ENCODE measurements around the gene TOGARAM1. TPM values are rescaled to one million over a fixed set of nuclear protein-coding genes. Genes with fewer than 3 reads are reported as not detected.

TOGARAM1 gene, protein sequence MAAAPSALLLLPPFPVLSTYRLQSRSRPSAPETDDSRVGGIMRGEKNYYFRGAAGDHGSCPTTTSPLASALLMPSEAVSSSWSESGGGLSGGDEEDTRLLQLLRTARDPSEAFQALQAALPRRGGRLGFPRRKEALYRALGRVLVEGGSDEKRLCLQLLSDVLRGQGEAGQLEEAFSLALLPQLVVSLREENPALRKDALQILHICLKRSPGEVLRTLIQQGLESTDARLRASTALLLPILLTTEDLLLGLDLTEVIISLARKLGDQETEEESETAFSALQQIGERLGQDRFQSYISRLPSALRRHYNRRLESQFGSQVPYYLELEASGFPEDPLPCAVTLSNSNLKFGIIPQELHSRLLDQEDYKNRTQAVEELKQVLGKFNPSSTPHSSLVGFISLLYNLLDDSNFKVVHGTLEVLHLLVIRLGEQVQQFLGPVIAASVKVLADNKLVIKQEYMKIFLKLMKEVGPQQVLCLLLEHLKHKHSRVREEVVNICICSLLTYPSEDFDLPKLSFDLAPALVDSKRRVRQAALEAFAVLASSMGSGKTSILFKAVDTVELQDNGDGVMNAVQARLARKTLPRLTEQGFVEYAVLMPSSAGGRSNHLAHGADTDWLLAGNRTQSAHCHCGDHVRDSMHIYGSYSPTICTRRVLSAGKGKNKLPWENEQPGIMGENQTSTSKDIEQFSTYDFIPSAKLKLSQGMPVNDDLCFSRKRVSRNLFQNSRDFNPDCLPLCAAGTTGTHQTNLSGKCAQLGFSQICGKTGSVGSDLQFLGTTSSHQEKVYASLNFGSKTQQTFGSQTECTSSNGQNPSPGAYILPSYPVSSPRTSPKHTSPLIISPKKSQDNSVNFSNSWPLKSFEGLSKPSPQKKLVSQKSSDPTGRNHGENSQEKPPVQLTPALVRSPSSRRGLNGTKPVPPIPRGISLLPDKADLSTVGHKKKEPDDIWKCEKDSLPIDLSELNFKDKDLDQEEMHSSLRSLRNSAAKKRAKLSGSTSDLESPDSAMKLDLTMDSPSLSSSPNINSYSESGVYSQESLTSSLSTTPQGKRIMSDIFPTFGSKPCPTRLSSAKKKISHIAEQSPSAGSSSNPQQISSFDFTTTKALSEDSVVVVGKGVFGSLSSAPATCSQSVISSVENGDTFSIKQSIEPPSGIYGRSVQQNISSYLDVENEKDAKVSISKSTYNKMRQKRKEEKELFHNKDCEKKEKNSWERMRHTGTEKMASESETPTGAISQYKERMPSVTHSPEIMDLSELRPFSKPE (N-terminal part only)
- total RNA-seq (13.3 and 13.8 TPM in 2 replicates), polyA plus RNA-seq (3.2 and 4.2 TPM in 2 replicates), polyA minus RNA-seq (19.7 and 26.3 TPM in 2 replicates), Bru-seq, nascent RNA (percentile 75 among the genes with signal in this experiment), BruChase-seq, experiment 1, labeled RNA remaining after a 6-hour chase (percentile 61 among the genes with signal in this experiment), BruChase-seq, experiment 2, labeled RNA remaining after a 2-hour chase (percentile 71 among the genes with signal in this experiment)
- polyA plus RNA-seq (2011; cell fraction: cytosol; rRNA removed): 4.6 and 5.0 TPM in 2 replicates
- polyA plus RNA-seq (2011; cell fraction: nucleus; rRNA removed): 13.1 and 16.1 TPM in 2 replicates
- polyA plus RNA-seq (2012): 6.4 and 9.2 TPM in 2 replicates
- 7.0 TPM for polyA minus RNA-seq (2011; cell fraction: cytosol; rRNA and poly(A)+ RNA removed)
- 37.8 and 54.0 TPM in 2 replicates for polyA minus RNA-seq (2011; cell fraction: nucleus; rRNA and poly(A)+ RNA removed)
- long read RNA-seq, full-length matches to known transcripts: 7 of 18 reads
- long read RNA-seq, partial matches to known transcripts: 1 of 18 reads
- long read RNA-seq, other reads (novel, unspliced or antisense): 10 of 18 reads

DNA sequence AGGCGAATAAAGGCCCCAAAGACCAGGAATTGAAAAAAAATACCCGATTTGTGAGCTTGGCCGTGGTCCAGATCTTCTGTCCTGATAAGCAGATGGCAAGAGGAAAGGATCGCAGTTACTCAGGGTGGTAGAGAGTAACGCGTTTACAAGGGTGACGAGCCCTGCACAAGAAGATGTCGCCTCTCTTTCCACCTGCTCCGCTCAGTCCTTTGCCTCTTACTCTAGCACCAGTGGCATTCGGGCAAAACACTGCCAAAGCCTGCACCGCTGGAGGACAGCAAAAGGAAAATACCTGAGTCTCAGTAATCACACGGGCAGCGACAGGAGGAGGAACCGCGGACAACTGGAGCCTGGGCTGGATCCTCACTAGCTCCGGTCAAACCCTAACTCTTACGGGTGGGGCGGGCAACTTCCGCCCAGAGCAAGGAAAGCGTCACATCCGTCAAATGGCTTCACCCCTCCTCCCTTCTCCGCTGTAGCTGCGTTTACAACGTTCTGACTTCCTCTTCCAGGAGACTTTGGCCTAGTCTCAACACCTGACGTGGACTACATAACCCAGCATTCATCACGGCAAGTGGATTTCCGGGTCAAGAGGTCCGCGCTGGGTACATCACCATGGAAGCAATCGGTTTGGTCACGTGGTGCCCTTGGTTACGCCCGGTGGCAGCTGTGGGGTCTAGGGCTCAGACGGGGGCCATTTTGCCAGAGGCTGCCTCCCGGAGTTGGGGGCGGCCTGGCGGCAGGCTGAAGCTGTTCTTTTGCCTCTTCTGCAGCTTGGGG lies at the start of gene TOGARAM1, which contains the start of gene KLHL28:
Gene TOGARAM1 (plus strand): TSS at position 637 of the 780 bp plus-strand sequence. CDS start 232 bp downstream, outside the sequence.
Gene KLHL28 (minus strand): TSS at position 394 of the 780 bp plus-strand sequence. CDS start 16,019 bp downstream, outside the sequence.
- intact Hi-C loops (cut with micrococcal nuclease): loop anchor here (1.0 to 5.0 kb wide), 5 partner anchors 49 to 292 kb away; partner anchors contain the start of genes FKBP3, MIS18BP1 and PRPF39
- H3K9ac ChIP-seq (replicated peaks; ENCODE audit: extremely low read depth, insufficient read depth, low read length): peak within 1 kb of the TSS; percentile 84
- POLR2A ChIA-PET: interaction anchor here (0.7 to 1.1 kb wide), 4 partner anchors 64 to 292 kb away, joined by 3 to 7 read pairs (median 3); partner anchors contain the start of gene MIS18BP1
- peak within 1 kb of the TSS; percentile 91 for H2AFZ ChIP-seq (ENCODE audit: low read depth, low read length)
- dilution Hi-C loops (cut with MboI; ENCODE audit: extremely low pct_ligation_motif_present, low sequenced_read_pairs): no loop called here
- H3K4me2 ChIP-seq (ENCODE audit: insufficient read depth, low read length): peak within 1 kb of the TSS; percentile 99
- no peaks in the 10 kb centered on the region for H3K27me3 ChIP-seq (ENCODE audit: control insufficient read depth in 2 of 2, insufficient read depth in 2 of 2, low read length in 2 of 2)
- peaks cover 3% of the 10 kb centered on the region for H4K20me1 ChIP-seq (replicated peaks; ENCODE audit: control insufficient read depth, extremely low read depth, insufficient read depth, low read length)
- H3K36me3 ChIP-seq (ENCODE audit: control insufficient read depth in 2 of 2, extremely low read depth in 1 of 2, insufficient read depth in 2 of 2, low read length in 2 of 2): no peaks in the 10 kb centered on the region
- TF ChIP-seq EZH2 (IDR thresholded peaks at IDR 0.05; ENCODE audit: borderline replicate concordance, low read depth, low read length, severe bottlenecking) (no peak), JUN (IDR thresholded peaks at IDR 0.05; ENCODE audit: borderline replicate concordance, insufficient read depth, insufficient read length, low read depth) (no peak), MYC (IDR thresholded peaks at IDR 0.05; ENCODE audit: low read depth, low read length) (peak; percentile 3), CTCF (IDR thresholded peaks at IDR 0.05; ENCODE audit: extremely low read depth in 1 of 2, insufficient read depth in 1 of 2, low read depth in 1 of 2, low read length in 2 of 2) (no peak), POLR2A (IDR thresholded peaks at IDR 0.05; ENCODE audit: low read depth, low read length) (peak; percentile 95), FOS (IDR thresholded peaks at IDR 0.05; ENCODE audit: borderline replicate concordance, insufficient read depth, low read length) (no peak), POLR2AphosphoS5 (IDR thresholded peaks at IDR 0.05; ENCODE audit: insufficient read depth, low read depth, low read length) (peak; percentile 90), GATA2 (IDR thresholded peaks at IDR 0.05; ENCODE audit: insufficient read depth, insufficient read length, low read depth, low read length) (peak; percentile 55)
- TF ChIP-seq, protein P1, sequence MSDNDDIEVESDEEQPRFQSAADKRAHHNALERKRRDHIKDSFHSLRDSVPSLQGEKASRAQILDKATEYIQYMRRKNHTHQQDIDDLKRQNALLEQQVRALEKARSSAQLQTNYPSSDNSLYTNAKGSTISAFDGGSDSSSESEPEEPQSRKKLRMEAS (IDR thresholded peaks at IDR 0.05; ENCODE audit: insufficient read depth, insufficient read length): peak; percentile 98
- peaks cover 69% of the 10 kb centered on the region for H3K79me2 ChIP-seq (ENCODE audit: control insufficient read depth, insufficient read depth, low read length)
- peaks cover 34% of the 10 kb centered on the region for H3K4me1 ChIP-seq (ENCODE audit: control insufficient read depth, extremely low read depth, insufficient read depth, low read length)
- DNase-seq (ENCODE audit: low read depth, low spot score): peak; percentile 100
- peak; percentile 98 for FAIRE-seq
- CTCF ChIA-PET: interaction anchor here (1.0 to 3.5 kb wide), 4 partner anchors 48 to 307 kb away, joined by 3 to 22 read pairs (median 6); partner anchors contain the start of genes FKBP3 and MIS18BP1
- BruUV-seq (replicated peaks): TSS peak; percentile 63
- peak within 1 kb of the TSS; percentile 71 to 83 (median 72) for H3K4me3 ChIP-seq (replicated peaks in 1 of 3; ENCODE audit: insufficient read depth in 1 of 3, low read depth in 1 of 3, low read length in 3 of 3)
- peak within 1 kb of the TSS; percentile 60 for H3K27ac ChIP-seq (ENCODE audit: insufficient read depth, low read depth, low read length)
- H3K9me3 ChIP-seq (replicated peaks; ENCODE audit: control insufficient read depth, insufficient read depth, low read length): no peaks in the 10 kb centered on the region
- H3K9me1 ChIP-seq (replicated peaks; ENCODE audit: control insufficient read depth, extremely low read depth, insufficient read depth, low read length): no peaks in the 10 kb centered on the region

All from endothelial cell of umbilical vein (primary cell).